ENCODE data around the gene ART3. TPM values are rescaled to one million over a fixed set of nuclear protein-coding genes. Genes with fewer than 3 reads are reported as not detected.
"Not testable (repeated sequence)": the region's sequence is repeated elsewhere in the genome, so short reads cannot be mapped to it uniquely, and the experiment has no call there.

ART3 gene
- not detected for total RNA-seq

- ATAC-seq (no peak), DNase-seq (ENCODE audit: low spot score) (no peak)
Measured at GRCh38 chr4:76074468-76074867, at the start of gene ART3. ART3 (plus strand) TSS chr4:76074709; CDS start chr4:76075890, 1,181 bp downstream.

- DNase-seq (ENCODE audit: low spot score), result no peak
Measured at GRCh38 chr4:76028350-76028765, 46.2 kb upstream of the ART3 start.

GRCh38 chr4:76029300-76029699, 45.2 kb upstream of the ART3 start:
- no peak for DNase-seq (ENCODE audit: low spot score)
- ATAC-seq, result no peak

More at GRCh38 chr4:76028350-76028765, 46.2 kb upstream of the ART3 start:
- ATAC-seq, result peak; percentile 76

- no peak for DNase-seq (ENCODE audit: low spot score)
- ATAC-seq, result no peak
Measured at GRCh38 chr4:76035141-76035540, 39.4 kb upstream of the ART3 start.

GRCh38 chr4:76035799-76036380, 38.6 kb upstream of the ART3 start, which contains the start of gene CXCL11:
CXCL11 (minus strand) TSS chr4:76036070; CDS start chr4:76035987, 83 bp downstream.
- ATAC-seq (no peak), DNase-seq (ENCODE audit: low spot score) (no peak)

GRCh38 chr4:76036855-76037254, 37.7 kb upstream of the ART3 start:
- DNase-seq (ENCODE audit: low spot score), result no peak
- ATAC-seq, result no peak

GRCh38 chr4:76042241-76042998, 32.1 kb upstream of the ART3 start:
- ATAC-seq; DNase-seq (ENCODE audit: low spot score): not testable (repeated sequence)

- DNase-seq (ENCODE audit: low spot score); ATAC-seq: not testable (repeated sequence)
Measured at GRCh38 chr4:76043306-76043705, 31.2 kb upstream of the ART3 start.

- ATAC-seq; DNase-seq (ENCODE audit: low spot score): not testable (repeated sequence)
Measured at GRCh38 chr4:76044686-76045085, 29.8 kb upstream of the ART3 start.

- ATAC-seq; DNase-seq (ENCODE audit: low spot score): not testable (repeated sequence)
Measured at GRCh38 chr4:76049860-76050416, 24.6 kb upstream of the ART3 start.

- ATAC-seq; DNase-seq (ENCODE audit: low spot score): not testable (repeated sequence)
Measured at GRCh38 chr4:76050560-76051050, 23.9 kb upstream of the ART3 start.

GRCh38 chr4:76053730-76054129, 20.8 kb upstream of the ART3 start:
- no peak for DNase-seq (ENCODE audit: low spot score)

GRCh38 chr4:76055016-76055415, 19.5 kb upstream of the ART3 start:
- ATAC-seq, result no peak

More at GRCh38 chr4:76053730-76054129, 20.8 kb upstream of the ART3 start:
- no peak for ATAC-seq

GRCh38 chr4:76055421-76055820, 19.1 kb upstream of the ART3 start:
- ATAC-seq, result no peak
- DNase-seq (ENCODE audit: low spot score), result no peak

More at GRCh38 chr4:76055016-76055415, 19.5 kb upstream of the ART3 start:
- no peak for DNase-seq (ENCODE audit: low spot score)

- ATAC-seq (no peak), DNase-seq (ENCODE audit: low spot score) (no peak)
Measured at GRCh38 chr4:76058302-76058701, 16.2 kb upstream of the ART3 start.

GRCh38 chr4:76058888-76059426, 15.6 kb upstream of the ART3 start:
- peak; percentile 78 for ATAC-seq
- no peak for DNase-seq (ENCODE audit: low spot score)

GRCh38 chr4:76059750-76060149, 14.8 kb upstream of the ART3 start:
- DNase-seq (ENCODE audit: low spot score), result no peak
- ATAC-seq, result no peak

- ATAC-seq, result no peak
Measured at GRCh38 chr4:76060506-76060905, 14.0 kb upstream of the ART3 start.

GRCh38 chr4:76061421-76061820, 13.1 kb upstream of the ART3 start:
- ATAC-seq, result no peak

More at GRCh38 chr4:76060506-76060905, 14.0 kb upstream of the ART3 start:
- no peak for DNase-seq (ENCODE audit: low spot score)

GRCh38 chr4:76061982-76062381, 12.5 kb upstream of the ART3 start:
- ATAC-seq, result no peak
- DNase-seq (ENCODE audit: low spot score), result no peak

More at GRCh38 chr4:76061421-76061820, 13.1 kb upstream of the ART3 start:
- DNase-seq (ENCODE audit: low spot score), result no peak

GRCh38 chr4:76066546-76066945, 8.0 kb upstream of the ART3 start:
- DNase-seq (ENCODE audit: low spot score) (no peak), ATAC-seq (no peak)

Measured in left lobe of liver (tissue), 2 donors.